EH (cell line): Measurements from ENCODE around the gene HAS3.
"Not testable (repeated sequence)": the region's sequence is repeated elsewhere in the genome, so short reads cannot be mapped to it uniquely, and the experiment has no call there.

Experiments
- DNase-seq: peaks from one replicate; pipeline ENCODE4 v3.0.0-alpha.2; 2015; ENCODE audit warnings: low read depth

HAS3 gene

GRCh38 chr16:69116256-69116875 lies 10.9 kb downstream of the HAS3 start:
- no peak for DNase-seq

GRCh38 chr16:69116906-69117305 lies 11.5 kb downstream of the HAS3 start:
- DNase-seq, result no peak

GRCh38 chr16:69118468-69118867 lies 13.0 kb downstream of the HAS3 start:
- DNase-seq, result no peak

GRCh38 chr16:69118994-69119393 lies 13.5 kb downstream of the HAS3 start:
- no peak for DNase-seq

GRCh38 chr16:69119536-69119935 lies 14.1 kb downstream of the HAS3 start:
- no peak for DNase-seq

GRCh38 chr16:69120096-69120664 lies 14.7 kb downstream of the HAS3 start:
- no peak for DNase-seq

- peak; percentile 78 for DNase-seq
Observed at GRCh38 chr16:69123910-69124309, 18.5 kb downstream of the HAS3 start.

- DNase-seq, result not testable (repeated sequence)
Observed at GRCh38 chr16:69124406-69124805, 19.0 kb downstream of the HAS3 start.

- DNase-seq, result not testable (repeated sequence)
Observed at GRCh38 chr16:69124961-69125360, 19.5 kb downstream of the HAS3 start.

GRCh38 chr16:69126221-69126620 lies 20.8 kb downstream of the HAS3 start:
- no peak for DNase-seq

- not testable (repeated sequence) for DNase-seq
Observed at GRCh38 chr16:69126801-69127200, 21.3 kb downstream of the HAS3 start.

GRCh38 chr16:69127966-69128510 lies 22.6 kb downstream of the HAS3 start:
- no peak for DNase-seq

GRCh38 chr16:69130461-69130860 lies 25.0 kb downstream of the HAS3 start:
- no peak for DNase-seq

GRCh38 chr16:69131167-69131838 lies 25.9 kb downstream of the HAS3 start:
- peak; percentile 45 for DNase-seq

- peak; percentile 88 for DNase-seq
Observed at GRCh38 chr16:69131839-69132423, 26.5 kb downstream of the HAS3 start.

GRCh38 chr16:69132424-69133252 lies 27.2 kb downstream of the HAS3 start, which contains the start of the genes CHTF8 and UTP4:
Gene CHTF8 (minus strand): TSS chr16:69132588. CDS start chr16:69121458, 11,130 bp downstream.
Gene UTP4 (plus strand): TSS chr16:69132649. CDS start chr16:69133460, 811 bp downstream.
- peak; percentile 83 for DNase-seq

GRCh38 chr16:69133373-69133954 lies 28.0 kb downstream of the HAS3 start:
- DNase-seq, result no peak

- DNase-seq, result no peak
Observed at GRCh38 chr16:69138608-69139007, 33.2 kb downstream of the HAS3 start.

- not testable (repeated sequence) for DNase-seq
Observed at GRCh38 chr16:69139464-69139863, 34.0 kb downstream of the HAS3 start.

GRCh38 chr16:69141014-69141413 lies 35.6 kb downstream of the HAS3 start:
- no peak for DNase-seq

GRCh38 chr16:69141936-69142335 lies 36.5 kb downstream of the HAS3 start:
- DNase-seq, result no peak
